ENCODE data around the gene ADPRH.
A peak's percentile ranks its signal among the peaks of the same experiment; 100 is the strongest.

ADPRH gene

GRCh38 chr3:119598410-119599098 lies 19.3 kb downstream of the ADPRH start:
- no peak for DNase-seq

DNA sequence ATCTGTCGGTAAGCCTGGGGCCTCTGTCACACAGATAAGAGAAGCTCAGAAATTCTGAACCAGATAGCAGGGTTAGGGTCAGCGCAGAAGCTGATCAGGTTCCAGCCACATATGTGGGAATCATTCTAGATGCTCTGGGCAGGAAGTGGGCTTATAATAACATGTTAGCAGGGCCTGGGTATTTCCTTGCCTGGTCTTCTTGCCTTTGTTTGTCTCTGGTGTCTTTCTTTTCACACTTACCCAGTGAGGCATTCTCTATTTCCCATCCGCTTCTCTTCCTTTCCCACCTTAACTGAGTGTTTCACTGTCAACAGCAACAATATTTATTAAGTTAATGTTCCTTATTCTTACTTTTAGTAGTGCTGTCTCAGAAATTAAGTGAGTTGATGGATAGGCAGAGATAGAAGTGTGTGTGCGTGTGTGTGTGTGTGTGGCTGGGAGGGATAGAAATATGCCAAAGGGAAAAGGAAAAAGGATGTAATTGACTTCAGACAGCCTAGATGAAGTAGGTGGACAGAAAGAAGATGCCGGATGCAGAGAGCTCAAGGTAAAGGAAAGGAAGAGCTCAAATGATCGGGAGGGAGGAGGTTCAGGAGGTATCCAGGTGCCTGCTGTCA lies 20.4 kb downstream of the ADPRH start:
- no peak for DNase-seq

DNA sequence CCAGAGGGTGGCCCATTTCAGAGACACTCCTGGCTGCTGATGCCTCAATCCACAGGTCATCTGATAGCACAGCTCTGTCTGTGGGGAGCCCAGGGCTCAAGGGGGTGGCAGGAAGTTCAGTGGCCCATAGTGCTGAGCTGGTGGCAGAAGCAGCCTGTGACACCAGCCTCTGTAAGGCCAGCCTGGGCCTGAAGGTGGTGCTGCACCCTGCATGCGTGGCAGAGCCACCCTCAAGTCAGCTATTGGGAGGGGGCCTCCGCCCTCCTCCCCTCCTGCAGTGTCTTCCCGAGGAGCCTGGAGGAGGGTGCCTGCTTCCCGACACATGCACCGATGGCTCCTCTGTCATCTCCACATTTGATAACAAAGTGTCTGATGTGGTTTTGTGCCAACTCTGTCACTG lies 21.4 kb downstream of the ADPRH start:
- peak; percentile 5 for DNase-seq

DNA sequence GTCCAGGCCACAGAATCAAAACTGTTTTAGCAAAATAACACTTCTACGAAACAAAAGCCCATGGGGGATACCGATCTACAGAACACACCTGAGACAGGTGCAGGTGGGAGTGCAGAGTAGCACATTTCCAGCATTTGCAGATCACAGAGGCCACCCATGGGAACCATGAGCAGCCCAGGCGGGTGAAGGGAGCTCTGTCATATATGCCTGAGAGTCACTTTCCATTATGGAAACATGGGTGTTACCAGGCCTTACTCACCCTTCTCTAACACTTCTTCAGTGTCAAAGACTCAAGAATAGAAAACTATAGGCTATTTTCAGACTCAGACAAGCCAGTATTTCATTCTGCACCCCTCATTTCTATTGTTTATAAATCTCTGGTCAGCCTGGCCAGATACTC lies 21.9 kb downstream of the ADPRH start:
- no peak for DNase-seq

GRCh38 chr3:119602676-119603075 lies 23.4 kb downstream of the ADPRH start:
- DNase-seq: no peak

DNA sequence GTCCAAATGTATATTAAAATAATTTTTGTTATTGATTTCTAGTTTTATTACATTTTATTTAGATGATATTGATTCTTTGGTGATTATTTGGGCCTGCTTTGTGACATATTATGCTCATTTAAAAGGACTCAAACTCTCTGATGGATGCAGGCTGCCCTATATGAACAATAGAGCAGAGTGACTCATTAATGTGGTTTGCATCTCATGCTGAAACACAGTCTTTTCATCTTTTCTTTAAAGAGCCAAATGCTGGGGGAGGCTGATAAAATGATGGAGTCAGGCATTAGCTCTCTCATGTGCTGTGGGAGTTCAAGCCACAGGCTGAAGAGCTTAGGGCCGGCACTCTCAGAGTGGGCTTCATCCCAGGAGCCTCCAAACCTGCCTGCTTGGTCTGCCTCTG lies 25.6 kb downstream of the ADPRH start:
- DNase-seq: no peak

DNA sequence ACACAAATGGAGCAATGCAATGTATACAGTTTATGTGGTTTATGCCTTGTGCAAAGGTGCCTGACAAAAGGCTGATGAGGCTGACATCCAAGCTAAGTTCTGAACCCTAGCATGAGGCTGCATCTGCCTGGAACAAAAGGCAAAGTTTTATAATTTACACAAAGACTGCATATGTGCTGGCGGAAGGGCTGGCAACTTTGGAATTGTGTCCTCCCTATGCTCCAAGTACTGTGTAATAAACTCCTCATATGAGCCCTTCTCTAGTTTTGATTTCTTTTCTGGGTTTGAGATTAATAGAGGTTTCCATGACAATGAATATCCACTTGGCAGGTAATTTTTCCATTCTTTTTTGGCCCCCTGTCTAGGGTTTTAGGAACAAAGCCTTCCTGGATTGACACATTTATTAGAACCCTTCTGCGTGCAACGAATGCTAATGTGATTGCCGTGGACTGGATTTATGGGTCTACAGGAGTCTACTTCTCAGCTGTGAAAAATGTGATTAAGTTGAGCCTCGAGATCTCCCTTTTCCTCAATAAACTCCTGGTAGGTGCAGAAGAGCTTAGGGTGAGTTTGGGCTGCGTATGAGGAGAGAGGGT lies 29.2 kb downstream of the ADPRH start:
- no peak for DNase-seq

- DNase-seq: no peak
Measured at GRCh38 chr3:119609301-119609700, 30.0 kb downstream of the ADPRH start.

DNA sequence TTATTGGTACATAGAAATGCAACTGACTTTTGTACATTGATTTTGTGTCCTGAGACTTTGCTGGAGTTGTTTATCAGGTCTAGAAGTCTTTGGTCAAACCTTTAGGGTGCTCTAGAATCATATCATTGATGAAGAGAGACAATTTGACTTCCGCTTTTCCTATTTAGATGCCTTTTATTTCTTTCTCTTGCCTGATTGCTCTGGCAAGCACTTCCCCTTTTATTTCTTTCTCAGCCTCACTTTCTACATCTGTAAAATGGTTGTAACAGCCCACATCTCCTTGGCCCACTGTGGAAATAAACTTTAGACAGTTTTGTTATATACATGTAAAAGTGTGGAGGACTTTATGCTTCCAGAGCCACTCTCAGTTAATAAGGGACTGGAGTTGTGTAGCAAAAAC lies 32.4 kb downstream of the ADPRH start:
- DNase-seq: no peak

DNA sequence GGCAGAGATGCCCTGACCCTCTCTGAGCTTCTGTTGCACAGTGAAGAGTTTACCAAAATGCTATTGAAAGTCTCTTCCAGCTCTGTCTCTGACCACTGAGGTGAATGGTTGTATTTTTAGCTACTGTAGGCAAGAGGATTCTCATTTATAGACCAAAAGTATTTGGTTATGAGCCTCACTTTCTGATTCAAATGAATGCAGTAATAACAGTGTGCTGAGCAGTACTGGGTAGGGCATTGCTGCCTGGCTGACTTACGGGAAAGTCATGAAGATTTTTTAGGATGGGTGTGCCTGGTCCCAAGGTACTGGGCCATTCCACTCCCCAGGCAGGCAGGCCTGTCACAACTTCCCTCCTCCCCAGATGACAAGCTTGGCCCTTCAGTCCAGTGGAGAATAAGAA lies 33.9 kb downstream of the ADPRH start:
- DNase-seq: no peak

DNA sequence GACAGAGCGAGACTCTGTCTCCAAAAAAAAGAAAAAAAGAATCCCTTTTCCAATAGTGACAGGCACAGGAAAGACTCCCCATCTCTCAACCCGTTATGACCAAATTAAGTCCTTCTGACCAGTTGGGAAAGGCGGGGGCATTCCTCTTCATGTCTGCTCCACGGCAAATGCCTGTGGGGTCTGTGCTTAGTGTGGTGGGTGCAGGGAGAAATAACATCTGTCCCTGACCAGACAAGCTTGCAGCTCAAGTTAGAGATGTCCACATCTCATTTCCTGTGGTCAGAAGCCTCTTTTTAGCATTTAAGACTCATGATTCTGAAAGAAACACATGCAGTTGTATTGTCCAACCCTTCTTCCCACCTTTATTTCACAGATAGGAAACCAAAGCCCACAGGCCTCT lies 34.6 kb downstream of the ADPRH start:
- no peak for DNase-seq

- no peak for DNase-seq
Measured at GRCh38 chr3:119616056-119616455, 36.8 kb downstream of the ADPRH start.

DNA sequence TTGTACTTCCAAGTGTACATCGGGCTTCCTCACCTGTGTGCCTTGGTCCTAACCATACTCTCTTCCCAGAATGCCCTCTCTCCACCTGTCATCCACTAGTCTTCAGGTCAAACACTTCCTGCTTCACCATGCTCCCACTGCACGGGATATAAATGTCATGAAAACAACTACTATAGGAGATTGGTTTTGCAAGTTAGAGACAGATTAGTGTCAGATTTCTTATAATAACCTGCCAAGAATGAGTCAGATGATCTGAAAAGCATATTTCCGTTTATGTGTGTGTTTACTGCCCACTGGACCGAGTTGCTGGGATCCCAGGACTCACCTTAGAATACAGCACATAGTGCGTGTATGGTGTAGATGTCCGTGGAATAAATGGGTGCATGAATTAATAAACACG lies 39.8 kb downstream of the ADPRH start:
- DNase-seq: peak; percentile 6

- no peak for DNase-seq
Measured at GRCh38 chr3:119620899-119621298, 41.6 kb downstream of the ADPRH start.

GRCh38 chr3:119624002-119624720 lies 44.9 kb downstream of the ADPRH start:
- no peak for DNase-seq

GRCh38 chr3:119625451-119626153 lies 46.3 kb downstream of the ADPRH start:
- DNase-seq: no peak

GRCh38 chr3:119626196-119626595 lies 46.9 kb downstream of the ADPRH start:
- no peak for DNase-seq

GRCh38 chr3:119627461-119627860 lies 48.2 kb downstream of the ADPRH start:
- DNase-seq: no peak

- no peak for DNase-seq
Measured at GRCh38 chr3:119628390-119628789, 49.1 kb downstream of the ADPRH start.

GRCh38 chr3:119628816-119629445 lies 49.6 kb downstream of the ADPRH start:
- no peak for DNase-seq

GRCh38 chr3:119630128-119630879 lies 51.0 kb downstream of the ADPRH start:
- DNase-seq: no peak

GRCh38 chr3:119630880-119631329 lies 51.6 kb downstream of the ADPRH start:
- no peak for DNase-seq
